Measurements from ENCODE around the gene PACSIN1. TPM values are rescaled to one million over a fixed set of nuclear protein-coding genes. Genes with fewer than 3 reads are reported as not detected.

PACSIN1 gene
- polyA plus RNA-seq, 1 donor (not counting 4 experiments of a cell fraction or from before 2014, with no cell fraction given) = not detected

- Histone ChIP-seq H3K27me3 (ENCODE audit: control insufficient read depth, extremely low read depth, insufficient read depth, low read length) (peaks cover 16% of the 10 kb centered on the region), H3K27ac (ENCODE audit: control insufficient read depth, insufficient read depth, low read length) (no peak overlapping the region), H3K4me1 (ENCODE audit: control insufficient read depth, extremely low read depth, insufficient read depth, low read length) (no peaks in the 10 kb centered on the region), H3K4me3 (ENCODE audit: control insufficient read depth in 2 of 3, extremely low read depth in 1 of 3, insufficient read depth in 2 of 3, low read depth in 1 of 3, low read length in 3 of 3) (no peak overlapping the region), H3K9ac (ENCODE audit: control insufficient read depth, extremely low read depth, insufficient read depth, low read length) (no peak overlapping the region), H3K9me3 (ENCODE audit: control insufficient read depth, low read depth, low read length) (no peaks in the 10 kb centered on the region), H4K20me1 (ENCODE audit: control insufficient read depth, extremely low read depth, insufficient read depth, low read length) (no peaks in the 10 kb centered on the region), H3K9me1 (ENCODE audit: control insufficient read depth, extremely low read depth, insufficient read depth, low read length) (no peaks in the 10 kb centered on the region), H2AFZ (ENCODE audit: control insufficient read depth, low read length) (no peak overlapping the region), H3K4me2 (ENCODE audit: control insufficient read depth, extremely low read depth, insufficient read depth, low read depth, low read length) (no peak overlapping the region), H3K79me2 (ENCODE audit: control insufficient read depth, insufficient read depth, low read length) (no peaks in the 10 kb centered on the region), H3K36me3 (ENCODE audit: control insufficient read depth in 2 of 2, extremely low read depth in 1 of 2, insufficient read depth in 2 of 2, low read length in 2 of 2) (no peaks in the 10 kb centered on the region)
- TF ChIP-seq CTCF (optimal IDR thresholded peaks at IDR 0.05 in 1 of 3, IDR thresholded peaks at IDR 0.05 in 1 of 3, conservative IDR thresholded peaks at IDR 0.05 in 1 of 3; ENCODE audit: extremely low read depth in 1 of 3, insufficient read depth in 2 of 3, low read length in 3 of 3) (no peak), EZH2 (IDR thresholded peaks at IDR 0.05; ENCODE audit: low read length) (no peak)
- no peak for FAIRE-seq
- dilution Hi-C loops (cut with MboI; ENCODE audit: extremely low pct_ligation_motif_present, low sequenced_read_pairs) = no loop called here
- no peak for DNase-seq (ENCODE audit: low read depth, low spot score)
Measured at GRCh38 chr6:34566830-34567546, 101.1 kb downstream of the PACSIN1 start.

- Histone ChIP-seq H3K9me1 (ENCODE audit: control insufficient read depth, extremely low read depth, insufficient read depth, low read length) (no peaks in the 10 kb centered on the region), H3K27me3 (ENCODE audit: control insufficient read depth, extremely low read depth, insufficient read depth, low read length) (peaks cover 16% of the 10 kb centered on the region), H3K27ac (ENCODE audit: control insufficient read depth, insufficient read depth, low read length) (no peak overlapping the region), H3K36me3 (ENCODE audit: control insufficient read depth in 2 of 2, extremely low read depth in 1 of 2, insufficient read depth in 2 of 2, low read length in 2 of 2) (no peaks in the 10 kb centered on the region), H3K9ac (ENCODE audit: control insufficient read depth, extremely low read depth, insufficient read depth, low read length) (no peak overlapping the region), H2AFZ (ENCODE audit: control insufficient read depth, low read length) (no peak overlapping the region), H4K20me1 (ENCODE audit: control insufficient read depth, extremely low read depth, insufficient read depth, low read length) (no peaks in the 10 kb centered on the region), H3K79me2 (ENCODE audit: control insufficient read depth, insufficient read depth, low read length) (no peaks in the 10 kb centered on the region), H3K9me3 (ENCODE audit: control insufficient read depth, low read depth, low read length) (no peaks in the 10 kb centered on the region), H3K4me2 (ENCODE audit: control insufficient read depth, extremely low read depth, insufficient read depth, low read depth, low read length) (no peak overlapping the region), H3K4me1 (ENCODE audit: control insufficient read depth, extremely low read depth, insufficient read depth, low read length) (no peaks in the 10 kb centered on the region), H3K4me3 (ENCODE audit: control insufficient read depth in 2 of 3, extremely low read depth in 1 of 3, insufficient read depth in 2 of 3, low read depth in 1 of 3, low read length in 3 of 3) (no peak overlapping the region)
- FAIRE-seq = no peak
- TF ChIP-seq EZH2 (IDR thresholded peaks at IDR 0.05; ENCODE audit: low read length) (no peak), CTCF (optimal IDR thresholded peaks at IDR 0.05 in 1 of 3, IDR thresholded peaks at IDR 0.05 in 1 of 3, conservative IDR thresholded peaks at IDR 0.05 in 1 of 3; ENCODE audit: extremely low read depth in 1 of 3, insufficient read depth in 2 of 3, low read length in 3 of 3) (no peak)
- no peak for DNase-seq (ENCODE audit: low read depth, low spot score)
- dilution Hi-C loops (cut with MboI; ENCODE audit: extremely low pct_ligation_motif_present, low sequenced_read_pairs) = no loop called here
Measured at GRCh38 chr6:34568341-34569201, 102.7 kb downstream of the PACSIN1 start.

All from keratinocyte (primary cell).